H1 (cell line): ENCODE data around the gene CUL2. TPM values are rescaled to one million over a fixed set of nuclear protein-coding genes. Genes with fewer than 3 reads are reported as not detected.

Source experiments
- BACH1 ChIP-seq: IDR thresholded peaks from 2 replicates; pipeline ENCODE4 v1.6.1; 2012; ENCODE audit warnings: low read length, improper control_type of control experiment
- CHD7 ChIP-seq: fragments of 300-600 bp; sonication (generic); IDR thresholded peaks from 2 replicates; pipeline ENCODE4 v1.7.1; 2012; ENCODE audit warnings: low read length, moderate library complexity, mild to moderate bottlenecking, inconsistent platforms; ENCODE audit not compliant: insufficient replicate concordance
- CTCF ChIP-seq, 3 experiments: IDR thresholded peaks; 1 replicate in 2 of 3; 2 replicates in 1 of 3; pipeline versions ENCODE4 v1.5.1 to v1.6.1; 2011; ENCODE audit warnings: low read length in 3 of 3, mild to moderate bottlenecking in 3 of 3, inconsistent platforms in 2 of 3, low read depth in 1 of 3, moderate library complexity in 1 of 3; ENCODE audit not compliant: insufficient read depth in 1 of 3; ENCODE audit errors: control extremely low read depth in 1 of 3
- GABPA ChIP-seq: IDR thresholded peaks from 2 replicates; pipeline ENCODE4 v1.6.1; 2011; ENCODE audit warnings: mild to moderate bottlenecking, low read length, moderate library complexity, borderline replicate concordance; ENCODE audit not compliant: insufficient read depth
- GTF2F1 ChIP-seq: IDR thresholded peaks from 2 replicates; pipeline ENCODE4 v1.6.1; 2012; ENCODE audit warnings: low read depth, low read length, improper control_type of control experiment, borderline replicate concordance
- HDAC6 ChIP-seq: IDR thresholded peaks from one replicate; pipeline ENCODE4 v1.7.1; 2012; ENCODE audit warnings: low read depth, mild to moderate bottlenecking, inconsistent platforms, low read length, moderate library complexity
- RAD21 ChIP-seq, 2 experiments: IDR thresholded peaks in 1 of 2; conservative IDR thresholded peaks in 1 of 2; 2 replicates each; pipeline ENCODE4 v1.6.1; 2011; ENCODE audit warnings: low read depth in 2 of 2, low read length in 2 of 2, improper control_type of control experiment in 1 of 2, inconsistent platforms in 1 of 2, mild to moderate bottlenecking in 1 of 2, moderate library complexity in 1 of 2
- TAF7 ChIP-seq: optimal IDR thresholded peaks from 2 replicates; pipeline ENCODE3; 2011; ENCODE audit warnings: low read depth, mild to moderate bottlenecking, inconsistent platforms, low read length, moderate library complexity, borderline replicate concordance
- TEAD4 ChIP-seq: IDR thresholded peaks from 2 replicates; pipeline ENCODE4 v1.6.1; 2012; ENCODE audit warnings: low read depth, low read length, inconsistent platforms, mixed read lengths
- polyA plus RNA-seq, 7 experiments: library from polyadenylated mRNA; depleted of rRNA in 3 of 7; stranded (reverse) in 5 of 7; unstranded in 2 of 7; fragments of >200 nt in 5 of 7; fragments of 200-250 nt in 2 of 7; gene quantifications; 1 replicate in 5 of 7; 2 replicates in 1 of 7; 4 replicates in 1 of 7; pipeline versions ENCODE4 v1.2.1 to v1.2.3, GENCODE V29; 2011 to 2013; ENCODE audit warnings: missing spikeins in 2 of 7, mixed read lengths in 2 of 7
- total RNA-seq: library from RNA; stranded (reverse); fragmentation: NEBNext Ultra II Directional; extraction: Animal tissue kit (Norgen Biotek cat#: 25700); gene quantifications from 2 replicates; pipeline ENCODE4 v1.2.1, GENCODE V29; 2021

The CUL2 gene
- total and polyA plus RNA-seq, 2 of the 8 experiments (the other 6 are each of a cell fraction or from before 2014, with no cell fraction given): 10.2 to 43.1 TPM

GRCh38 chr10:35056686-35057085 lies 33.5 kb downstream of the CUL2 start (continued):
- no peak for TF ChIP-seq CHD7
- TF ChIP-seq BACH1: no peak
- no peak for TF ChIP-seq GTF2F1
- TF ChIP-seq RAD21 (IDR thresholded peaks at IDR 0.05 in 1 of 2, conservative IDR thresholded peaks at IDR 0.05 in 1 of 2; ENCODE audit: low read depth in 2 of 2, low read length in 2 of 2): no peak
- no peak for TF ChIP-seq TEAD4
- no peak for TF ChIP-seq GABPA
- no peak for TF ChIP-seq HDAC6
- no peak for TF ChIP-seq CTCF (IDR thresholded peaks at IDR 0.05; ENCODE audit: control extremely low read depth in 1 of 3, insufficient read depth in 1 of 3, low read depth in 1 of 3, low read length in 3 of 3)
- no peak for TF ChIP-seq TAF7
